Endothelial cell of umbilical vein (primary cell): ENCODE data around the gene TENM4. TPM values are rescaled to one million over a fixed set of nuclear protein-coding genes. Genes with fewer than 3 reads are reported as not detected.

Experiments
- BruUV-seq: library from RNA; stranded (reverse); fragments of 400-500 nt; replicated peaks from 2 replicates; lab custom pipeline; 2021; lab: Mats Ljungman, UMichigan
- CTCF ChIA-PET: fragments of 300-600, 350-600 bp; sonication (Branson Sonifier 250); formaldehyde crosslinking; loops from one replicate; lab custom pipeline; 2021; ENCODE audit warnings: antibody characterized with exemption, inconsistent platforms; lab: Charles Lee
- POLR2A ChIA-PET: fragments of 300-600, 350-600 bp; sonication (Branson Sonifier 250); formaldehyde crosslinking; loops from one replicate; lab custom pipeline; 2021; ENCODE audit warnings: antibody characterized with exemption, inconsistent platforms; lab: Charles Lee
- DNase-seq: peaks from one replicate; pipeline ENCODE4 v3.0.0-alpha.2; 2011; ENCODE audit warnings: low read depth, low spot score
- FAIRE-seq: peaks from 2 replicates; lab custom pipeline; 2011; peaks lifted over from hg19 to GRCh38; lab: Jason Lieb, UNC
- H2AFZ ChIP-seq: 2 replicates; pipeline ENCODE4 v1.6.0; 2012; ENCODE audit warnings: low read depth, low read length, control low read depth, inconsistent platforms
- H3K27ac ChIP-seq: 2 replicates; pipeline ENCODE4 v1.5.1; 2011; ENCODE audit warnings: low read depth, mild to moderate bottlenecking, control low read depth, low read length, moderate library complexity; ENCODE audit not compliant: insufficient read depth
- H3K27me3 ChIP-seq, 2 experiments: 2 replicates each; pipeline versions ENCODE4 v1.6.0 to v1.6.1; 2011; ENCODE audit warnings: low read length in 2 of 2, mixed read lengths in 1 of 2; ENCODE audit not compliant: control insufficient read depth in 2 of 2, insufficient read depth in 2 of 2
- H3K36me3 ChIP-seq, 2 experiments: 2 replicates in 1 of 2; 3 replicates in 1 of 2; pipeline ENCODE4 v1.5.1; 2011; ENCODE audit warnings: low read length in 2 of 2, mild to moderate bottlenecking in 1 of 2, moderate library complexity in 1 of 2; ENCODE audit not compliant: control insufficient read depth in 2 of 2, insufficient read depth in 2 of 2; ENCODE audit errors: extremely low read depth in 1 of 2
- H3K4me1 ChIP-seq: 3 replicates; pipeline ENCODE4 v1.5.1; 2011; ENCODE audit warnings: mild to moderate bottlenecking, low read length; ENCODE audit not compliant: control insufficient read depth, insufficient read depth; ENCODE audit errors: extremely low read depth
- H3K4me2 ChIP-seq: 2 replicates; pipeline ENCODE4 v1.6.1; 2011; ENCODE audit warnings: low read length, control low read depth, mixed read lengths; ENCODE audit not compliant: insufficient read depth
- H3K4me3 ChIP-seq, 3 experiments: fragments of 200-600 bp in 1 of 3; sonication (generic), shearing (Covaris generic) in 1 of 3; replicated peaks in 1 of 3; 2 replicates each; pipeline ENCODE4 v1.5.1; 2011 to 2016; ENCODE audit warnings: control low read depth in 3 of 3, low read length in 3 of 3, mild to moderate bottlenecking in 2 of 3, inconsistent platforms in 1 of 3, low read depth in 1 of 3, moderate library complexity in 1 of 3; ENCODE audit not compliant: insufficient read depth in 1 of 3
- H3K79me2 ChIP-seq: 2 replicates; pipeline ENCODE4 v1.6.0; 2012; ENCODE audit warnings: low read length, inconsistent platforms; ENCODE audit not compliant: control insufficient read depth, insufficient read depth
- H3K9ac ChIP-seq: replicated peaks from 2 replicates; pipeline ENCODE3; 2011; ENCODE audit warnings: low read length, control low read depth; ENCODE audit not compliant: insufficient read depth; ENCODE audit errors: extremely low read depth
- H3K9me1 ChIP-seq: replicated peaks from 3 replicates; pipeline ENCODE4 v1.6.0; 2011; ENCODE audit warnings: mild to moderate bottlenecking, low read length; ENCODE audit not compliant: control insufficient read depth, insufficient read depth; ENCODE audit errors: extremely low read depth
- H3K9me3 ChIP-seq: replicated peaks from 2 replicates; pipeline ENCODE4 v1.5.1; 2012; ENCODE audit warnings: low read length, inconsistent platforms; ENCODE audit not compliant: control insufficient read depth, insufficient read depth
- H4K20me1 ChIP-seq: replicated peaks from 2 replicates; pipeline ENCODE3; 2011; ENCODE audit warnings: mild to moderate bottlenecking, low read length; ENCODE audit not compliant: control insufficient read depth, insufficient read depth; ENCODE audit errors: extremely low read depth
- EZH2 ChIP-seq: IDR thresholded peaks from 2 replicates; pipeline ENCODE4 v1.6.1; 2012; ENCODE audit warnings: borderline replicate concordance, low read depth, mild to moderate bottlenecking, moderate library complexity, low read length, inconsistent platforms; ENCODE audit not compliant: severe bottlenecking
- FOS ChIP-seq: IDR thresholded peaks from 2 replicates; pipeline ENCODE4 v1.6.1; 2011; ENCODE audit warnings: mild to moderate bottlenecking, low read length, moderate library complexity, borderline replicate concordance; ENCODE audit not compliant: insufficient read depth
- JUN ChIP-seq: IDR thresholded peaks from 2 replicates; pipeline ENCODE4 v1.6.1; 2011; ENCODE audit warnings: borderline replicate concordance, low read depth; ENCODE audit not compliant: insufficient read length, insufficient read depth
- MYC ChIP-seq: IDR thresholded peaks from one replicate; pipeline ENCODE4 v1.6.1; 2011; ENCODE audit warnings: mild to moderate bottlenecking, low read depth, low read length
- POLR2A ChIP-seq: IDR thresholded peaks from 2 replicates; pipeline ENCODE4 v1.6.1; 2012; ENCODE audit warnings: low read depth, mild to moderate bottlenecking, control low read depth, low read length
- POLR2AphosphoS5 ChIP-seq: IDR thresholded peaks from 2 replicates; pipeline ENCODE4 v1.6.1; 2012; ENCODE audit warnings: low read depth, mild to moderate bottlenecking, control low read depth, low read length, moderate library complexity; ENCODE audit not compliant: insufficient read depth
- dilution Hi-C: fragments of 300-500 bp; cut with MboI; formaldehyde crosslinking; loops from one replicate; pipeline ENCODE4 v1.15.0; 2019; ENCODE audit warnings: low sequenced_read_pairs; ENCODE audit not compliant: extremely low pct_ligation_motif_present
- intact Hi-C: fragments of 100-400 bp; cut with micrococcal nuclease; formaldehyde crosslinking; loops from one replicate; pipeline ENCODE4 v1.10.0; 2022
- polyA plus RNA-seq, 4 experiments: library from polyadenylated mRNA; depleted of rRNA in 3 of 4; stranded (reverse) in 3 of 4; unstranded in 1 of 4; fragments of >200 nt; gene quantifications; 2 replicates each; pipeline versions ENCODE4 v1.2.1 to v1.2.3, GENCODE V29; 2011 to 2012; ENCODE audit warnings: missing spikeins in 1 of 4
- total RNA-seq: library from RNA; stranded (reverse); gene quantifications from 2 replicates; pipeline ENCODE4 v1.2.3, GENCODE V29; 2021
- TF ChIP-seq, protein P1 (sequence below), 2 donors: IDR thresholded peaks; 1 replicate in 1 of 2; 2 replicates in 1 of 2; pipeline ENCODE4 v1.5.1; 2011; ENCODE audit warnings: low read length in 2 of 2, mild to moderate bottlenecking in 2 of 2, moderate library complexity in 2 of 2, control low read depth in 1 of 2, inconsistent platforms in 1 of 2, low read depth in 1 of 2; ENCODE audit not compliant: insufficient read depth in 1 of 2; ENCODE audit errors: extremely low read depth in 1 of 2
- TF ChIP-seq, protein P2 (sequence below): IDR thresholded peaks from 2 replicates; pipeline ENCODE4 v1.6.1; 2011; ENCODE audit not compliant: insufficient read depth, insufficient read length

The TENM4 gene
- total and polyA plus RNA-seq, 2 donors (not counting 3 experiments of a cell fraction or from before 2014, with no cell fraction given): 0.06 to 0.27 TPM

DNA sequence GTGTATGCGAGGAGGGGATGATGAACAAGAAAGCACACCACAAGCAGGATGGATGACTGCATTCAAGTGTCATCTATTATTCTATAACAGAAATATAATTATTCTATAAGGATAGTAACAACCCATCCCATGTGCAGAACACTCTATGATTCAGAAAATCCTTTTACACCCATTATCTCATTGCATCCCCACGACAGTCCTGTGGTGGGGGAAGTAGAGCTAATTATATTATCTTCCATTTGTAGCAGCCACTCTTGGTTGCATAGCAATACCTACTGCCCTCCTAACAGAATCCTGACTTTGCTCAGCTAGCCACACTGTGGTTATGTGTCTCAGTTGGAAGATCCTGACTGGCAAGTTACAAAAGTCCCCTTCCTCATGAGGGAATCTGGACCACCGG lies 459.7 kb downstream of the TENM4 start:
- H3K27ac ChIP-seq: no peak overlapping the region
- no peaks in the 10 kb centered on the region for H3K4me1 ChIP-seq
- H3K79me2 ChIP-seq: no peaks in the 10 kb centered on the region
- intact Hi-C loops: no loop called here
- TF ChIP-seq, protein P1, sequence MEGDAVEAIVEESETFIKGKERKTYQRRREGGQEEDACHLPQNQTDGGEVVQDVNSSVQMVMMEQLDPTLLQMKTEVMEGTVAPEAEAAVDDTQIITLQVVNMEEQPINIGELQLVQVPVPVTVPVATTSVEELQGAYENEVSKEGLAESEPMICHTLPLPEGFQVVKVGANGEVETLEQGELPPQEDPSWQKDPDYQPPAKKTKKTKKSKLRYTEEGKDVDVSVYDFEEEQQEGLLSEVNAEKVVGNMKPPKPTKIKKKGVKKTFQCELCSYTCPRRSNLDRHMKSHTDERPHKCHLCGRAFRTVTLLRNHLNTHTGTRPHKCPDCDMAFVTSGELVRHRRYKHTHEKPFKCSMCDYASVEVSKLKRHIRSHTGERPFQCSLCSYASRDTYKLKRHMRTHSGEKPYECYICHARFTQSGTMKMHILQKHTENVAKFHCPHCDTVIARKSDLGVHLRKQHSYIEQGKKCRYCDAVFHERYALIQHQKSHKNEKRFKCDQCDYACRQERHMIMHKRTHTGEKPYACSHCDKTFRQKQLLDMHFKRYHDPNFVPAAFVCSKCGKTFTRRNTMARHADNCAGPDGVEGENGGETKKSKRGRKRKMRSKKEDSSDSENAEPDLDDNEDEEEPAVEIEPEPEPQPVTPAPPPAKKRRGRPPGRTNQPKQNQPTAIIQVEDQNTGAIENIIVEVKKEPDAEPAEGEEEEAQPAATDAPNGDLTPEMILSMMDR (IDR thresholded peaks at IDR 0.05; ENCODE audit: extremely low read depth in 1 of 2, insufficient read depth in 1 of 2, low read depth in 1 of 2, low read length in 2 of 2): no peak
- TF ChIP-seq MYC: no peak
- no peak for TF ChIP-seq POLR2AphosphoS5
- no peak for TF ChIP-seq POLR2A
- TF ChIP-seq JUN: no peak
- DNase-seq: no peak
- no peaks in the 10 kb centered on the region for H3K27me3 ChIP-seq
- POLR2A ChIA-PET: no interaction called here
- no TSS peak for BruUV-seq
- H3K4me3 ChIP-seq: no peak overlapping the region
- CTCF ChIA-PET: interaction anchor here (0.9 to 1.2 kb wide), 2 partner anchors 9 to 119 kb away, joined by 3 to 5 read pairs; no protein-coding TSS in a partner anchor
- H3K36me3 ChIP-seq: no peaks in the 10 kb centered on the region
- H3K9ac ChIP-seq: no peak overlapping the region
- no peaks in the 10 kb centered on the region for H3K9me1 ChIP-seq
- H3K9me3 ChIP-seq: no peaks in the 10 kb centered on the region
- FAIRE-seq: no peak
- H3K4me2 ChIP-seq: no peak overlapping the region
- H2AFZ ChIP-seq: no peak overlapping the region
- dilution Hi-C loops: no loop called here
- no peaks in the 10 kb centered on the region for H4K20me1 ChIP-seq

DNA sequence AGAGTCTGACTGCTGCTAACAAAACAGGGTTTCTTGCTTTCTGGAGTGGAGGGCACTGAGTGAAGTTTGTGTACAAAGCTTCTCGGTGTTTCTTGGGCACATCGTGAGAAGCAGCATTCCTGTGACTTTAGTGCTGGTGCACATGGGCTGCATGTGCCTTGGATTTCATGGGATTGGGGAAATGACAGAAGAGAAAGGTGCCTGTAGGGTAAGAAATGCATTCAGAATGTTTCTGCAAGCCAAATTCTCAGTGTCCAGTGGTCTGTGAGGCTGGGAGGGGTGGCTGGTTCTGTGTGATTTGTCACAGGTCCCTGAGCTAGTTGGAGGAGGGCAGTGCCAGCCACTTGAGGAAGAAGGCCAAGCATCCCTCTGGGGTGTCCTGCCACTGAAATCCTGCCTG lies 462.0 kb downstream of the TENM4 start:
- POLR2A ChIA-PET: no interaction called here
- H3K4me1 ChIP-seq: no peaks in the 10 kb centered on the region
- DNase-seq (no peak), FAIRE-seq (no peak)
- H3K9ac ChIP-seq: no peak overlapping the region
- no peaks in the 10 kb centered on the region for H3K9me3 ChIP-seq
- no TSS peak for BruUV-seq
- no peaks in the 10 kb centered on the region for H3K27me3 ChIP-seq
- no peaks in the 10 kb centered on the region for H3K9me1 ChIP-seq
- no peaks in the 10 kb centered on the region for H3K79me2 ChIP-seq
- H3K27ac ChIP-seq: no peak overlapping the region
- no peak overlapping the region for H3K4me2 ChIP-seq
- TF ChIP-seq, protein P1 (IDR thresholded peaks at IDR 0.05; ENCODE audit: extremely low read depth in 1 of 2, insufficient read depth in 1 of 2, low read depth in 1 of 2, low read length in 2 of 2): no peak
- TF ChIP-seq EZH2 (no peak), FOS (no peak), JUN (no peak), MYC (no peak), POLR2A (no peak), POLR2AphosphoS5 (no peak)
- TF ChIP-seq, protein P2, sequence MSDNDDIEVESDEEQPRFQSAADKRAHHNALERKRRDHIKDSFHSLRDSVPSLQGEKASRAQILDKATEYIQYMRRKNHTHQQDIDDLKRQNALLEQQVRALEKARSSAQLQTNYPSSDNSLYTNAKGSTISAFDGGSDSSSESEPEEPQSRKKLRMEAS: no peak
- H3K4me3 ChIP-seq: no peak overlapping the region
- no peaks in the 10 kb centered on the region for H4K20me1 ChIP-seq
- dilution Hi-C loops (no loop called here), intact Hi-C loops (no loop called here)
- no peak overlapping the region for H2AFZ ChIP-seq
- CTCF ChIA-PET: interaction anchor here (1.1 kb wide), 1 partner anchor 74 kb away, joined by 3 read pairs; no protein-coding TSS in a partner anchor
- no peaks in the 10 kb centered on the region for H3K36me3 ChIP-seq
